Islet precursor cell (in vitro differentiated cells): ENCODE measurements around the gene RABEP1.

Experiments used
- DNase-seq: peaks from one replicate; pipeline ENCODE4 v3.0.0-alpha.2; 2018

Gene RABEP1

DNA sequence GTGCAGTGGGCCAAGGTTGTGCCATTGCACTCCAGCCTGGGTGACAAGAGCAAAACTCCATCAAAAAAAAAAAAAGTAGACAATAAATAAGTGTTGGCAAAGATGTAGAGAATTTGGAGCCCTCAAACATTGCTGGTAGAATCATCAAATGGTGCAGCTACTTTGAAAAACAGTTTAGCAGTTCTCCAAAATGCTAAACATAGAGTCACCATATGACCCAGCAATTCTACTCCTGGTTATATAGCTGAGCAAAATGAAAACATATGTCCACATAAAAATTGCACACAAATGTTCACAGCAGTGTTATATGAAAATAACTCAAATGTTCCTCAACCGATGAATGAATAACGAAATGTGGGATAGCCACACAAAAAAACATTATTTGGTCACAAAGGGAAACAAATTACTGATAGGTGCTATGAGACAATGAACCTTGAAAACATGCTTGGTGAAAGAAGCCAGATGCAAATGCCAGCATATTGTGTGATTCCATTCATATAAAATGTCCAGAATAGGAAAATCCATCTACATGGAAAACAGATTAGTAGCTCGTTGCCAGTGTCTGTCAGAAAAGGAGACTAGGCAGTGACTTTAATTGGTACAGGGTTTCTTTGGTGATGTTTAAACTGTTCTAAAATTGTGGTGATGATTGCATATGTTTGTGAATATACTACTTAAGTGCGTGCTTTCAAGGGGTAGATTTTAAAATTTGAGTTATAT lies 12.7 kb upstream of the RABEP1 start:
- no peak for DNase-seq

DNA sequence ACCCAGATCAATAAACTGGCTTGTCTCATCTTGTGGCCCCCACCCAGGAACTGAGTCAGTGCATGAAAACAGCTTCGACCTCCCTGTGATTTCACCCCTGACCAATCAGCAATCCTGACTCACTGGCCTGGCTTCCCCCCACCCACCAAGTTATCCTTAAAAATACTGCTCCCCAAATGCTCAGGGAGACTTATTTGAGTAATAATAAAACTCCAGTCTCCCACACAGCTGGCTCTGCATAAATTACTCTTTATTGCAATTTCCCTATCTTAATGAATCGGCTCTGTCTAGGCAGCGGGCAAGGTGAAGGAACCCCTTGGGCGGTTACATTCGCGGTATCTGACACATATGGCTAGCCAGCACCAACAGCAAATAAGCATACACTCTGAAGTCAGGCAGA lies 9.8 kb upstream of the RABEP1 start:
- DNase-seq, result no peak

DNA sequence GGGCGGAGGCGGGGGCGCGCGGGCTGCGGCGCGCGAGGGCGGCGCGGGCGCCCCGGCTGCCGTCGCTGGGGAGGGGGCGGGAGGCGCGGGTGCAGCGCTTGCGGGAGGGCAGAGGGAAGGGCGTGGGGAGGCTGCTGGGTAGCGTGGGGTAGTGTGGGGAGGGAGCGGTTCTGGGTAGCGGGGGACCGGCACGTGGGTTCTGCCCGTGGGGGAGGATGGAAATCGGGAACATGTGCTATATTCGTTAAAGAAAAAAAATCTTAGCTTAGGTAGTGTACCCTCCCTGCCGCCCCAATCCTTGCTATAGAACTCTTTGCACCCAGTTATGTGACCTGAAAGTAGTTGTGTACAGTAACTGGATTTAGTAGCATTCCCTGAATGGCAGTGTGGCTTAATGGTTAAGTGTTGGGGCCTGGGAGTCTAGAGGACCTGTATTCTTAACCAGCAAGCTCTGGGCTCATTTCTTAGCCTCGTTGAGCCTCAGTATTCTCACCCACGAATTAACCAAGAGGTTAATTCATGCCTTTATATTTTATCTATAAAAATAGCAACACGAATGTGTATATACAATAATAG lies 646 bp downstream of the RABEP1 start:
- peak; percentile 65 for DNase-seq

DNA sequence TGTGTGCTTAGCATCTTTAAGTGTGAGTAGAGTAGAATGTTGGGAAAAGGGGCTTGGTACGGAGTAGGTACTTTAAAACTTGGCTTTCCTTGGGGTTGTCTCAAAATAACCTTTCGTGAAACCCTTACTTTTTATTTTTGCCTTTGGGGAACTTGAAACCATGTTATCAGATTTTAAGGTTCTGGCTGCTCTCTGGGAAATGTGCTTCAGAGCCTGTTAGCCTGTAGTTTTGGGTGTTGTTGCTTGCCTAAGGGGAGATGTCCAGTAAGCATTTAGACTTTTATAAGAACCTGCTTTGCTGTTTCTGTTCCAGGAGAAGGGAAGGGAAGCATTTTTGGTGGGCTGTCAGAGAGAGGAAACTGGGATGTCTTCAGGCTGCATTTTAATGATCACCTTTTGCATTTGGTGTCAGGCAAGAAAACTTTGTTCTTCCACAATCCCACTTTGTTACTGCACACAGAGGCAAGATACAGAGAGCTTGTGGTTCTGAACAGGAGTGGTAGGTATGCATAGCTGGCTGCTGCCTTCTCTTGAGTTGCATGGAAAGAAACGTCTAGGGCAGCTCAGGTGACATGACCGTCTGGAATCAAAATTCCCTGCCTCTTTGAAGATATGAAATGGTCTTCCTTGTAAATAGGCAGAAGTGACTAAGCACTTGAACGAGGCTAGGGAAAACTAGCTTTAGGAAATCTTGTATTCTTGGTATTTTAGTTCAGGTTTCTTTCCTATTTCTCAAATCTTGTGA lies 1.7 kb downstream of the RABEP1 start:
- peak; percentile 90 for DNase-seq

DNA sequence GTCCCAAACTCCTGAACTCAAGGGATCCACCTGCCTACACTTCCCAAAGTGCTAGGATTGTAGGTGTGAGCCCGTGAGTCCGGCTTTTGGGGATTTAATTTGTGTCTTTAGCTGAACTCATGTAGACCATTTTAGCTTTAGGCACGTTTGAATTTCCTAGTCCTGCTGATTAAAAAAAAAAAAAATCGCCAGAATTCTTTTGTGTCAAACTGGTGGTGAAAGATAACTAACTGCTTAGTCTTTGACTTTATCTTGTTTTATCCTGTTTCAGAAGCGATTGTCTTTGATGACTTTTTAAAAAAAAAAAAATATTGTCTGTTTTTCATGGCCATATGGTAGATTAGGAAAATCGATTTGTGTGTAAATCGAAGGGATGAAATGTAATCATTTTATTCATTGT lies 2.6 kb downstream of the RABEP1 start:
- no peak for DNase-seq

DNA sequence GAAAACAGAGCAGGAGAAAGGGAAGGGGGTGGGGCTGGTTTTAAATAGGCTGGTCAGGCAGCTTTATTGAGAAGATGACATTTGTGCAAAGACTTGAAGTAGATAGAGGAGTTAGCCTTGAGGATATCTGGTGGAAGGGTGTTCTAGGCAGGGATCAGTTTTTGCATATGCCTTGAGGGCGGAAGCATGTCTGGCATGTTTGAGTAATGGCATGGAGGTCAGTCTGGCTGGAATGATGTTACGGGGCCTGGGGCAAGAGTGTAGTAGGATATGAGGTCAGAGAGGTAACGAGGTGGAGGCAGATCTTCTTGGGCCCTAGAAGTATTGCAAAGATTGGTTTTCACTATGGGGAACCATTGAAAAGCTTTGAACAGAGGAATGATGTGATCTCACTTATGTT lies 4.8 kb downstream of the RABEP1 start:
- peak; percentile 99 for DNase-seq

DNA sequence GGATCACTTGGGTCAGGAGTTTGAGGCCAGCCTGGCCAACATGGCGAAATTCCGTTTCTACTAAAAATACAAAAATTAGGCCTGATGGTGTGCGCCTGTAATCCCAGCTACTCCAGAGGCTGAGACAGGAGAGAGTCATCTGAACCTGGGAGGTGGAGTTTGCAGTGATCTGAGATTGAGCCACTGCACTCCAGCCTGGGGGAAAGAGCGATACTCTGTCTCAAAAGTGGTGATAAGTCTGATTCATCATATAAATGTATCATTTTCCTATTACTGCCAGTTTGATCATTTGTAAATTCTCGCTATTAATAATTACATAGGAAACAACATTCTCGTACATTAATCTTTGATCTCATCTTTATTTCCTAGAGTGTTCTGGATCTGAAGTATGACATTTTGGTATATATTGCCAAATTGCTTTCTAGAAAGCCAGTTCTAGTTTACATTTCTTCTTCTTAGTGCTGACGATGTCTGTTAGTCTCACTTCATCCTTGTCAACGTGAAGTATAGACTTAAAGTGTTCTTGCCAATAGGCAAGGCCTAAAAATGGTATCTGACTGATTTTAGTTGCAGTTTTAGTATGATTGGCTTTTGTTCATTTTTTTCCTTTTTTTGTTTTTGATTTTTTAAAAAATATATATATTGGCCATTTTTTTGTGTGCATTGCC lies 9.7 kb downstream of the RABEP1 start:
- no peak for DNase-seq

DNA sequence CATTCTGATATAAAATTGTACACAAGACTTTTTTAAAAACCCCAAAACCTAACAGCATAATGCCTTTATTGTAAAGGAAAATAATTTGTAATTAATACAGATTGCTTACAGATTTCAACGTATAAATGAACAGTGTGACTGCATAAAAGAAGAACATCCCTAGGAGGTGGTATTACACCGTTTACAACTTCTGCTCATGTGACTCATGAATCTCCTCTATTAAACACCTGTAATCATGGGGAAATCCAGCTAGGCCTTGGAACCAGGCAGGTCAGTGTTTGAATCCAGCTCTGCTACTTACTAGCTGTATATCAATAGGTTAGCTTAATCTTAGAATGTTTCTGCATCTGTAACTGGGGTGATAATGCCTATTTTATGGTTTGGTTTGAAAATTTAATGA lies 15.2 kb downstream of the RABEP1 start:
- no peak for DNase-seq

DNA sequence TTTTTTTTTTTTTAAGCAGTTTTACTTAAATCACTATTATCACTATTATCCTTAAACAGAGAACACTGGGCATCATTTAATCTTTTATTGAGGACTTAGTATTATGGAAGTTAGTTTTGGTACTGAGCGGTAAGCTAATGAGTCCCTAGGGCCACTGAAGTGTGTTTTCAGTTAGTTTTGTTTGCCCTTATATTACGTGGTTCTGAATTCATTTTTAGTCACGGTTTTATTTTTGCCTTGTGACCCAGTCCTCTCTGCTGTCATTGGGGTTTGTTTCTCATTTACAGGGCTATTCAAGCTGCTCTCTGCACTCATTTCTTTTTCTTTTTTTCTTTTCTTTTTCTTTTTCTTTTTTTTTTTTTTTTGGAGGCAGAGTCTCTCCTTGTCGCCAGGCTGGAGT lies 17.3 kb downstream of the RABEP1 start:
- no peak for DNase-seq

DNA sequence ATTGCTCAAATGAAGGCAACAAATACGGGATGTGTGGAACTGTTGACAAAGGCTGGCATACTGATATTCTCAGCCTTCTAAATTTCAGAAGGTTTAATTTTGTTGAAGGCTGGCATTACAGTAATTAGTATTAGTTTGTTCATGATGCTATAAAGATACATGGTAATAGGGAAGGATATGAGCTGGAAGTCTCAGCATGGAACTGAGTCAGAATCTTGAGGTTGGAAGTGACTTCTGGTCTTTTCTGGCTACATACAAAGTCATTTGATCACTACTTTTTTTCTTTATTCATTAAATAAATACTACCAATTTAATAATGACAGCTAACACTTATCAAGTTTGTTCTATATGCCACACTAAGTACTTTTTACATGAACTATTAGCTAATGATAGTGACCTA lies 22.6 kb downstream of the RABEP1 start:
- no peak for DNase-seq

DNA sequence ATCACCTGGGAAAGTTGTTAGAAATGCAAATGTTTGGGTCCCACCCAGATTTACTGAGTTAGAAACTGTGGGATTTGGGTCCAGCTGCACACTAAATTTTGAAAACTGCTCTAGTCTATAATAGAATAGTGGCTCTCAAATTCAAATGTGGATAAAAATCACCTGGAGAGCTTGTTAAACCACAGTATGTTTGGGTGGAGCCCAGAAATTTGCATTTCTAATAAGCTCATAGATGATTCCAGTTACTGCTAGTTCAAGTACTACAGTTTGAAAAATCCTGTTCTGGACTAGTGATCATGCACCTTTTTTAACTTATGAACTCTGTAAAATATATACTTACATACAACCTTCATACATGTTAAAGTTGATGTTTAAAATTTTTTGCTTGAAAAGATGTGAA lies 27.8 kb downstream of the RABEP1 start:
- DNase-seq, result no peak

DNA sequence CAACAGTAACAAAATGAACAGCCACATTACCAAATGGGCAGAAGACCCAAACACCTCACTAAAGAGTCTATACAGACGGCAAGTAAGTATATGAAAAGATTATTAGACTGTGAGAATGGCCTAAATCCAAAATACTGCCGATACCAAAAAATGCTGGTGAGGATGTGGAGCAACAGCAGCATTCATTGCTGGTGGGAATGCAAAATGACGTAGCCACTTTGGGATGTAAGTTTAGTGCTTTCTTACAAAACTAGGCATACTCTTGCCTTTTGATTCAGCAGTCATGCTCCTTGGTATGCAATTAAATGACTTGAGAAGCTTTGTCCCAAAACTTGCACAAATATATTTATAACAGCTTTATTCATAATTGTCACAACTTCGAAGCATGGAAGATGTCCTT lies 43.8 kb downstream of the RABEP1 start:
- DNase-seq, result no peak

DNA sequence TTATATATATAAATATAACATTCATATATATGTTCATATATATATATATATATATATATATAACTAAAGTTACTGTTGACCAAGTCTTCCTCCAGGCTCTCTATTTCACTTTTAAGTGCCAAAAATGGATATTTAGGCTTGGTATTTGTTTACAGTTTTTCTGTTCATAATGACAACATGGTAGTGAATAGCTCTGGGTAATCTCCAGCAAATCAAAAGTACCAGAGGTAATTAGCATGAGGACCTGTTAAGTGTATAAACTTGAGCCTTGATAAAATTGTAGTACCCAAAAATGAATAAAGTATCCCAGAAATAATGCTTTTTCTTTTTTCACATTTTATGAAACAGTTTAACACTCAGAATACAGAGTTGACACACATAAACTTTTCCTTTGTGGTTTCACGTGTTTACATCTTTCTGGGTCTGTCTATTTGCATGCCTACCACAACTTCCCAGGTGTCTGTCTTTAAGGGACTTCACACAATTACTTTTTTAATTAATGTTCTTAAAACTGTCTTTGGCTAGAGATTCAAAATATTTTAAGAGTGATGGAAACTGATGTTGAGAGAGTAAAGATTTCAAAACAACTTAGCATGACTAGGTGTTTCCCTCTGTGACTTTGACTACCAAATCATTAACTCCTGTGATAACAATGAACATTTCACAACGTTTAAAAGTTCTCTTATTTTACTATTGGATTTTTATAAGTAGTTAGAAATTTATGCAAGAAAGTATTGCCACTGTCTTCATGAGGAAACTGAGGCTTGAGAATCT lies 47.9 kb downstream of the RABEP1 start:
- DNase-seq, result no peak

DNA sequence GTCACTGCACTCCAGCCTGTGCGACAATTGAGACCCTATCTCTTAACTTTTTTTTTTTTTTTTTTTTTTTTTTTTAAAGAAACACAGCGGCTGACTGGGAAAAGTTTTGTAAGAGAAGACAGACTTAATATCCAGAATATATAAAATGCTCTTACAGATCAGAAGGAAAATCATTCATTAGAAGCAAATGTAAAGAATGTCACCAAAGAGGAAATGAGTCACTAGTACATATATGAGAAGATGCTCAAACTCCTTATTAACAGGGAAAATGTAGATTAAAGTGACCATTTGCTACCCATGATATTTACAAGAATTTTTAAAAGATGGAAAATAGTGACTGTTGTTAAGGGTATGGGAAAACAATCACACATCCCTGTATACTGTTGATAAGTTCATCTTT lies 48.9 kb downstream of the RABEP1 start:
- DNase-seq, result no peak

DNA sequence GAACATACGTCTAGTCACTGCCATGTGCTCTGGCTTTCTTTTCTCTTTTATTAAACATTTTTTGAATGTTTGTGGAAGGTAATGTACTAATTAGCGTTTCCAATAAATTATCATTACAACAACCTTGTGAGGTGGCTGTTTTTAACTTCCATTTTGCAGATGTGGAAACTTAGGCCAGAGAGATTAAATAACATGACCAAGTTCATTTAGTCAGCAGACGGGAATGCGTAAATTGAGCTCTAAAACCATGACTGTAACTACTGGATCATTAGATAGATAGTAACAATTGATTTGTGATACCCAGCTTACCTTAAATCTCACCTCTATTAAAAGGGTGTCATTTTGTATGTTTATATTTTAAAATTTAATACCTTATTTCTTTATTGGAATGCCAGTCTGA lies 49.4 kb downstream of the RABEP1 start:
- no peak for DNase-seq

DNA sequence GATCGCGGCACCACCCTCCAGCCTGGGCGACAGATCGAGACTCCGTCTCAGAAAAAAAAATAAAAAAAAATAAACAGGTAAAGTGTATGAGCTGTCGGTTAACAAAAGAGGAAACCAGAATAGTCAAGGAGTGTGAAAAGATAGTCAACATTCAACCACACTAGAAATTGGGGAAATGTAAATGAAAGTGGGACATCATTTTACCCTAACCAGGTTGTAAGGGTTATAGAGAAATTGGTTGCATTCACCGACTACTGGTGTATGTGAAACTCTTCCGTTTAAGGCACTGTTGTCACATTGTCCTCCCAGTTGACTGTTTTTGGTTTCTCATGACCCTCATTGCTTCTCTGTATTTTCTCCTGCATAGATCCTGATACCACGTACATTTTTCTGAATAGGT lies 62.8 kb downstream of the RABEP1 start:
- DNase-seq, result no peak

DNA sequence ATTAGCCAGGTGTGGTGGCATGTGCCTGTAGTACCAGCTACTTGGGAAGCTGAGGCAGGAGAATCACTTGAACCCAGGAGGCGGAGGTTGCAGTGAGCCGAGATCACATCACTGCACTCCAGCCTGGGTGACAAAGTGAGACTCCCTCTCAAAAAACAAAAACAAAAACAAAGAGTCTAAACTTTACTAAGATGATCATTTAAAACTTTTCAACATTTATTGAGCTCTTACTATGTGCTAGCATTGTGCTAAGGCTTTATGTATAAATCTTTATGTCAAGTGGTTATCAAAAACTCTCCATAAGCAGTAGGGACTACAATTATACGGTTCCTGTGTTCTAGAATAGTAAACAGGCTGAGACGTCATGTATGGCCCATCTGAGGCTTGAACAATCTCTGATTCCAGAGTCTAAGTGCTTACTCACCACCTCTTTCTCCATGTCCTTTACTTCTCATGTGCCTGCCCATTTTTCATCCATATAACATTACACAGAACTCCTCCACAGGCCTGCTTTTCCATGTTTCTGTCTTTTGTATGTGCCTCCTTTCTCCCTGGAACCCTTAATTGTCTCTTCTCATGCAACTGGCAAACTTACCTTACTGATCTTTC lies 70.7 kb downstream of the RABEP1 start:
- DNase-seq, result no peak

DNA sequence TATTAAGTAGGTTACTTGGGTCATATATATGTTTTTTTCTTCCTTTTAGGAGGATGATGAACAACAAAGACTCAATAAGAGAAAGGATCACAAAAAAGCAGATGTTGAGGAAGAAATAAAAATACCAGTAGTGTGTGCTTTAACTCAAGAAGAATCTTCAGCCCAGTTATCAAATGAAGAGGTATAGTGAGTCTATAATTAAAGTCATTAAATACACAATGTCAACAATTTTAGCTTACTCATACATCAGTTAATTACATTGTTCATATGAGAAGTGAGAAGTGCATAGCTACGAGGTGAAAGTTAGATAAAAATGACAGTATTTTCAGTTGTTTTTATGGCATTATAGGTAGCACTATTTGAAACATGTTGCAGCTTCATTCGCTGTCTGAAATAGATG lies 72.2 kb downstream of the RABEP1 start:
- DNase-seq, result no peak

DNA sequence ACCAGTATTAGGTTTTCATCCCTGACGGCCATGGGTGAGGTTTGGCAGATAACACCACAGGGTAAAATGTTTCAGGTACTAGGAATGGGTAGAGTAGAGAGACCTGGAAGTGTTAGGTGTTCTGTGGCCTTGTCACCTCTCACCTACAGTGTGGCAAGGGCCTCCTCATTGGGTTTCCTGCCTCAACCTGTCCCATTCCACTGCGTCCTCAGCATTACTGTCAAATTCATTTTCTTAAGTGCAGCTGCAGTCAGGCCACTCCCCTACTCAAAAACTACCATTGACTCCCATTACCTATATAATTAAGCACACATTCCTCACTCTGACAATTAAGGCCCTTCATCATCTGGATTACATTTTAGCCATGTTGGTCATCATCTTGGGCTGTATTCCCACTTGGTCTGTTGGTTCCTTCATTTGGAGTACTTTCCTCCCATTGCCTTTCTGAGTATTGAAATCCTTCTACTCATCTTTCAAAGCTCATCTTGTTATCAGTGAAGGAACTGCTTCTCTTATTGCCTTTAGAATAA lies 72.9 kb downstream of the RABEP1 start:
- DNase-seq, result no peak

DNA sequence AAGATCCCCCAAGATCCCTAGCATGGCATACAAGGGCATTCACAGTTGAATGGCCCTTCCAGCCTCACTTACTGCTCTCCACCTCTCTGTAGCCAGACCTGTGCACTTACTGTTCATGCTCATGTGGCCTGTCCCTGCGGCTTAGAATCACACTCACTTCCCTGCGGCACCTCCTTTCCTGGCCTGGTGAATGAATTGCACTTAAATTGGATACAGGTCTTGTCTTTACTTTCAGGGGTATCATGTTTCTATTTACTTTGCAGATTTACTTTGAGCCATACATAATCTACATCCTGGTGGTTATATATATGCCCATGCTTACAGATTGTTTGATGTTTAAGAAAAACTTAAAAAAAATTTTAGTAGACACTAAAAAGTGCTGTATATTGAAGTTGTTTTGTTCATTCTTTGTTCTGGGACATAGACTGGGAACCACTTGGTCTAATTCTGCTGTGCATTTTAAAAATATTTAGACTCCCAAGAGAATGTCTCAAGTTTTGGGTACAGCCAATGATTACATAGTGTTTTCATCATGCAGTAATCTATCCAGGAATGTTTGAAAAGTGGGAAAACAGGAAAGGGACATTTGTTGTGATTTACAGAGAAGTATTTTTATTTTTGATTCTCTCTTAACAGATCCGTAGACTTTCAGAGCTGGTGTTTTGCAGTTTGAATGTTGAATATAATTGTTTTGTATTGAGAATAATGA lies 73.5 kb downstream of the RABEP1 start:
- no peak for DNase-seq

DNA sequence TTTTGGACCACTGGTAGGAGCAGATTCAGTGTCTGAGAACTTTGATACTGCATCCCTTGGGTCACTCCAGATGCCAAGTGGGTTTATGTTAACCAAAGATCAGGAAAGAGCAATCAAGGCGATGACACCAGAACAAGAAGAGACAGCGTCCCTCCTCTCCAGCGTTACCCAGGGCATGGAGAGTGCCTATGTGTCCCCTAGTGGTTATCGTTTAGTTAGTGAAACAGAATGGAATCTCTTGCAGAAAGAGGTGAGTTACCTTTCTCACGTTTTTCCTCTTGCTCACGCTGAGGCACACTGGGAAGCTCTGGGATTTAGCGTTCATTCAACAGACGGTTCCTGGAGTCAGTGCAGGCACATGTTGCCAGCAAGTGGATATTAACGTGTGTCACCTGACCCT lies 79.3 kb downstream of the RABEP1 start:
- DNase-seq, result no peak
